Measurements from ENCODE around the gene PAX3. TPM values are rescaled to one million over a fixed set of nuclear protein-coding genes. Genes with fewer than 3 reads are reported as not detected.

PAX3 gene
- total RNA-seq, 3 donors from 2014 or later (not counting 1 experiment from before 2014, with no cell fraction given), result not detected

GRCh38 chr2:222268311-222268990, 30.3 kb downstream of the PAX3 start:
- Mint-ChIP-seq H3K36me3 (no peaks in the 10 kb centered on the region), H3K9me3 (peaks cover 3 to 4% of the 10 kb centered on the region in 2 donors), H3K27me3 (ENCODE audit: low read depth in 2 of 2) (peaks cover 0 to 7% of the 10 kb centered on the region in 2 donors), H3K4me3 (no peak overlapping the region), H3K4me1 (no peaks in the 10 kb centered on the region), H3K27ac (no peak overlapping the region)
- Histone ChIP-seq H3K36me3 (ENCODE audit: control insufficient read depth, insufficient read depth, low read length) (no peaks in the 10 kb centered on the region), H3K27ac (ENCODE audit: low read length) (no peak overlapping the region), H3K4me1 (ENCODE audit: control insufficient read depth, insufficient read depth, low read length) (no peaks in the 10 kb centered on the region), H3K4me3 (ENCODE audit: low read length) (no peak overlapping the region), H3K27me3 (ENCODE audit: control insufficient read depth, insufficient read depth, low read length) (no peaks in the 10 kb centered on the region), H3K9me3 (ENCODE audit: control insufficient read depth, insufficient read depth, low read length) (no peaks in the 10 kb centered on the region)
- ATAC-seq, result no peak
- WGBS (ENCODE audit: insufficient coverage), result 53% methylated on average over 10 of the region's 16 CpGs
- intact Hi-C loops (cut with micrococcal nuclease), result no loop called here
- no peak for TF ChIP-seq CTCF (IDR thresholded peaks at IDR 0.05)
- no peak for DNase-seq

- ATAC-seq (no peak), DNase-seq (no peak)
- H3K9me3 ChIP-seq (ENCODE audit: control insufficient read depth, insufficient read depth, low read length), result no peaks in the 10 kb centered on the region
- H3K4me3 ChIP-seq (ENCODE audit: low read length), result no peak overlapping the region
- no peaks in the 10 kb centered on the region for H3K36me3 Mint-ChIP-seq
- no peak overlapping the region for H3K4me3 Mint-ChIP-seq
- no peak for TF ChIP-seq CTCF (IDR thresholded peaks at IDR 0.05)
- no peak overlapping the region for H3K27ac Mint-ChIP-seq
- H3K36me3 ChIP-seq (ENCODE audit: control insufficient read depth, insufficient read depth, low read length), result no peaks in the 10 kb centered on the region
- H3K9me3 Mint-ChIP-seq, result peaks cover 3 to 4% of the 10 kb centered on the region in 2 donors
- no peaks in the 10 kb centered on the region for H3K4me1 Mint-ChIP-seq
- peaks cover 0 to 7% of the 10 kb centered on the region in 2 donors for H3K27me3 Mint-ChIP-seq (ENCODE audit: low read depth in 2 of 2)
- intact Hi-C loops (cut with micrococcal nuclease), result no loop called here
- no peaks in the 10 kb centered on the region for H3K4me1 ChIP-seq (ENCODE audit: control insufficient read depth, insufficient read depth, low read length)
- H3K27ac ChIP-seq (ENCODE audit: low read length), result no peak overlapping the region
- H3K27me3 ChIP-seq (ENCODE audit: control insufficient read depth, insufficient read depth, low read length), result no peaks in the 10 kb centered on the region
- WGBS (ENCODE audit: insufficient coverage), result 80% methylated on average over 3 of the region's 4 CpGs
Observed at GRCh38 chr2:222264791-222265320, 33.9 kb downstream of the PAX3 start.

- Mint-ChIP-seq H3K4me3 (no peak overlapping the region), H3K4me1 (no peaks in the 10 kb centered on the region), H3K36me3 (no peaks in the 10 kb centered on the region), H3K27me3 (ENCODE audit: low read depth in 2 of 2) (no peaks in the 10 kb centered on the region), H3K9me3 (peaks cover 3 to 4% of the 10 kb centered on the region in 2 donors), H3K27ac (no peak overlapping the region)
- H3K4me1 ChIP-seq (ENCODE audit: control insufficient read depth, insufficient read depth, low read length), result no peaks in the 10 kb centered on the region
- DNase-seq (no peak), ATAC-seq (no peak)
- no peak overlapping the region for H3K4me3 ChIP-seq (ENCODE audit: low read length)
- no CpG with 5 or more reads among the region's 2 CpGs for WGBS (ENCODE audit: insufficient coverage)
- TF ChIP-seq CTCF (IDR thresholded peaks at IDR 0.05), result no peak
- H3K27ac ChIP-seq (ENCODE audit: low read length), result no peak overlapping the region
- H3K9me3 ChIP-seq (ENCODE audit: control insufficient read depth, insufficient read depth, low read length), result no peaks in the 10 kb centered on the region
- no peaks in the 10 kb centered on the region for H3K27me3 ChIP-seq (ENCODE audit: control insufficient read depth, insufficient read depth, low read length)
- intact Hi-C loops (cut with micrococcal nuclease), result no loop called here
- H3K36me3 ChIP-seq (ENCODE audit: control insufficient read depth, insufficient read depth, low read length), result no peaks in the 10 kb centered on the region
Observed at GRCh38 chr2:222261504-222261903, 37.3 kb downstream of the PAX3 start.

- H3K4me1 Mint-ChIP-seq, result no peaks in the 10 kb centered on the region
- Histone ChIP-seq H3K27ac (ENCODE audit: low read length) (no peak overlapping the region), H3K9me3 (ENCODE audit: control insufficient read depth, insufficient read depth, low read length) (no peaks in the 10 kb centered on the region), H3K4me1 (ENCODE audit: control insufficient read depth, insufficient read depth, low read length) (no peaks in the 10 kb centered on the region), H3K27me3 (ENCODE audit: control insufficient read depth, insufficient read depth, low read length) (no peaks in the 10 kb centered on the region), H3K36me3 (ENCODE audit: control insufficient read depth, insufficient read depth, low read length) (no peaks in the 10 kb centered on the region), H3K4me3 (ENCODE audit: low read length) (no peak overlapping the region)
- H3K27me3 Mint-ChIP-seq (ENCODE audit: low read depth in 2 of 2), result peaks cover 0 to 6% of the 10 kb centered on the region in 2 donors
- H3K4me3 Mint-ChIP-seq, result no peak overlapping the region
- ATAC-seq (no peak), DNase-seq (no peak)
- intact Hi-C loops (cut with micrococcal nuclease), result no loop called here
- no peaks in the 10 kb centered on the region for H3K36me3 Mint-ChIP-seq
- H3K9me3 Mint-ChIP-seq, result no peaks in the 10 kb centered on the region
- 38% methylated on average over 5 of the region's 6 CpGs for WGBS (ENCODE audit: insufficient coverage)
- no peak overlapping the region for H3K27ac Mint-ChIP-seq
- TF ChIP-seq CTCF (IDR thresholded peaks at IDR 0.05), result no peak
Observed at GRCh38 chr2:222257645-222258044, 41.2 kb downstream of the PAX3 start.
